MM.1S (cell line): Measurements from ENCODE around the gene MAML3.

ENCODE experiments used
- DNase-seq: peaks from one replicate; pipeline ENCODE4 v3.0.0-alpha.2; 2015
- H2AFZ ChIP-seq: fragments of 300-600 bp; sonication (generic); 2 replicates; pipeline ENCODE4 v1.6.0; 2016; ENCODE audit warnings: antibody characterized with exemption, low read length
- H3F3A ChIP-seq: fragments of 300-600 bp; sonication (generic); 2 replicates; pipeline ENCODE4 v1.6.1; 2016; ENCODE audit warnings: mild to moderate bottlenecking, antibody characterized with exemption, low read length, moderate library complexity, mixed read lengths; ENCODE audit not compliant: insufficient read depth
- H3K27ac ChIP-seq: fragments of 300-600 bp; sonication (generic); 2 replicates; pipeline ENCODE4 v1.5.1; 2016; ENCODE audit warnings: mild to moderate bottlenecking, low read length
- H3K27me3 ChIP-seq: fragments of 300-600 bp; sonication (generic); replicated peaks from 2 replicates; pipeline ENCODE4 v1.6.0; 2016; ENCODE audit warnings: low read length; ENCODE audit not compliant: insufficient read depth
- H3K36me3 ChIP-seq: fragments of 300-600 bp; sonication (generic); replicated peaks from 2 replicates; pipeline ENCODE4 v1.6.1; 2016; ENCODE audit warnings: mild to moderate bottlenecking, low read length, mixed read lengths; ENCODE audit not compliant: insufficient read depth
- H3K4me1 ChIP-seq: fragments of 300-600 bp; sonication (generic); 2 replicates; pipeline ENCODE4 v1.6.1; 2016; ENCODE audit warnings: low read length, mixed read lengths
- H3K4me2 ChIP-seq: fragments of 300-600 bp; sonication (generic); 2 replicates; pipeline ENCODE4 v1.6.0; 2016; ENCODE audit warnings: low read depth, low read length
- H3K4me3 ChIP-seq: fragments of 300-600 bp; sonication (generic); 2 replicates; pipeline ENCODE4 v1.5.1; 2016; ENCODE audit warnings: low read length, mixed read lengths
- H3K79me2 ChIP-seq: fragments of 300-600 bp; sonication (generic); 2 replicates; pipeline ENCODE4 v1.6.1; 2016; ENCODE audit warnings: mixed run types, low read length, mixed read lengths
- H3K9ac ChIP-seq: fragments of 300-600 bp; sonication (generic); 2 replicates; pipeline ENCODE4 v1.6.1; 2016; ENCODE audit warnings: low read length, mixed read lengths
- H3K9me2 ChIP-seq: fragments of 300-600 bp; sonication (generic); replicated peaks from 2 replicates; pipeline ENCODE4 v1.6.1; 2016; ENCODE audit warnings: mild to moderate bottlenecking, low read length, mixed read lengths; ENCODE audit not compliant: insufficient read depth
- H3K9me3 ChIP-seq: fragments of 300-600 bp; sonication (generic); replicated peaks from 2 replicates; pipeline ENCODE4 v1.6.1; 2016; ENCODE audit warnings: mild to moderate bottlenecking, low read length, mixed read lengths; ENCODE audit not compliant: insufficient read depth
- H4K20me1 ChIP-seq: fragments of 300-600 bp; sonication (generic); 2 replicates; pipeline ENCODE4 v1.6.1; 2016; ENCODE audit warnings: mild to moderate bottlenecking, low read length, moderate library complexity, mixed read lengths; ENCODE audit not compliant: insufficient read depth
- EZH2 ChIP-seq: fragments of 300-600 bp; sonication (generic); optimal IDR thresholded peaks from 2 replicates; pipeline ENCODE3; 2017; ENCODE audit warnings: low read depth, mild to moderate bottlenecking, antibody characterized with exemption, low read length, mixed read lengths
- EZH2phosphoT487 ChIP-seq: fragments of 300-600 bp; sonication (generic); IDR thresholded peaks from 2 replicates; pipeline ENCODE4 v1.6.1; 2018; ENCODE audit warnings: antibody characterized with exemption, low read length
- TF ChIP-seq, protein P1 (sequence below): fragments of 300-600 bp; sonication (generic); IDR thresholded peaks from 2 replicates; pipeline ENCODE4 v1.5.1; 2016; ENCODE audit warnings: antibody characterized with exemption, low read length, mixed read lengths

Gene MAML3

DNA sequence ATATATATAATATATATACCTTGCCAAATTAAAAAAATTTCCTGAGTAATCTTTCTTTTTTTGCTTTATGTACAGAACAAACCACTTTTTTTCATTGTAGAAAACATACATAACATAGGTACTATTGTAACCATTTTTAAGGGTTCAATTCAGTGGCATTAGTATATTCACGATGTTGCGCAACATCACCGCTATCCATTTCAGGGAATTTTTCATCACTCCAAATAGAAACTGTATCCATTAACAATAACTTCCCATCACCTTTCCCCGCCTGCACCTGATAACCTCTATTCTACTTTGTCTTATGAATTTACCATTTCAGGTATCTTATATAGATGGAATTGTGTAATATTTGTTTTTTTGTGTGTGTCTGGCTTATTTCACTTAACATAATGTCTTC lies 363.7 kb downstream of the MAML3 start:
- H3K9me2 ChIP-seq, result no peaks in the 10 kb centered on the region
- no peaks in the 10 kb centered on the region for H3K36me3 ChIP-seq
- TF ChIP-seq, protein P1, sequence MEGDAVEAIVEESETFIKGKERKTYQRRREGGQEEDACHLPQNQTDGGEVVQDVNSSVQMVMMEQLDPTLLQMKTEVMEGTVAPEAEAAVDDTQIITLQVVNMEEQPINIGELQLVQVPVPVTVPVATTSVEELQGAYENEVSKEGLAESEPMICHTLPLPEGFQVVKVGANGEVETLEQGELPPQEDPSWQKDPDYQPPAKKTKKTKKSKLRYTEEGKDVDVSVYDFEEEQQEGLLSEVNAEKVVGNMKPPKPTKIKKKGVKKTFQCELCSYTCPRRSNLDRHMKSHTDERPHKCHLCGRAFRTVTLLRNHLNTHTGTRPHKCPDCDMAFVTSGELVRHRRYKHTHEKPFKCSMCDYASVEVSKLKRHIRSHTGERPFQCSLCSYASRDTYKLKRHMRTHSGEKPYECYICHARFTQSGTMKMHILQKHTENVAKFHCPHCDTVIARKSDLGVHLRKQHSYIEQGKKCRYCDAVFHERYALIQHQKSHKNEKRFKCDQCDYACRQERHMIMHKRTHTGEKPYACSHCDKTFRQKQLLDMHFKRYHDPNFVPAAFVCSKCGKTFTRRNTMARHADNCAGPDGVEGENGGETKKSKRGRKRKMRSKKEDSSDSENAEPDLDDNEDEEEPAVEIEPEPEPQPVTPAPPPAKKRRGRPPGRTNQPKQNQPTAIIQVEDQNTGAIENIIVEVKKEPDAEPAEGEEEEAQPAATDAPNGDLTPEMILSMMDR, result no peak
- TF ChIP-seq EZH2, result no peak
- TF ChIP-seq EZH2phosphoT487, result no peak
- no peaks in the 10 kb centered on the region for H3K9me3 ChIP-seq
- H2AFZ ChIP-seq, result no peak overlapping the region
- H3K27ac ChIP-seq, result no peak overlapping the region
- no peak overlapping the region for H3K4me3 ChIP-seq
- H3K4me1 ChIP-seq, result no peaks in the 10 kb centered on the region
- no peak for DNase-seq
- no peak overlapping the region for H3K4me2 ChIP-seq
- H3K79me2 ChIP-seq, result no peaks in the 10 kb centered on the region
- H3F3A ChIP-seq, result no peaks in the 10 kb centered on the region
- no peaks in the 10 kb centered on the region for H3K27me3 ChIP-seq
- no peak overlapping the region for H3K9ac ChIP-seq
- no peaks in the 10 kb centered on the region for H4K20me1 ChIP-seq

DNA sequence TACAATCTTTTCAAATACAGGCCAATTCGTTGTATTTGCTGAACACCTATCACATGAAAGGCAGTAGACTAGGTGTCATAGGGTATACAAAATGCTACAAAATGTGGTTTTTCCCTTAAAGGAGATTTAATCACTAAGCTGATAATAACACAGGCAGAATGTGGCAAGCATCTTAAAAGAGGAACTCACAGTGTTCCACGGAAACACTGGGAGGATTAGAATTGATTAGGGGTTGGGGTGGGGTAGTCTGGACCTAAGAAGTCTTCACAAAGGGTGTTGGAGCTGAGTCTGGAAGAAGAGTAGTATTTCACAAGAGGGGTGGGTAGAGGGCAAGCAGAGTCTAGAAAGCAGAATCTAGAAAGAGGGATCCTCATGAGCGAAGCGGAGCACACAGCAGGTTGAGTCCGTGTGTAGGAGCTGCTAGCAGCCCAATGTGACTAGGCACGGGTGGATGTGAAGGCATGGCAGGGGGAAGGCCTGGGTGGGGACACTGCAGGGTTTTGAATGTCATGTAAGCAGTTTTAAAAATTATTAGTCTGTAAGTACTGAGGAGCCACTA lies 364.8 kb downstream of the MAML3 start:
- Histone ChIP-seq H2AFZ (no peak overlapping the region), H3K9me2 (no peaks in the 10 kb centered on the region), H3K4me3 (no peak overlapping the region), H3K79me2 (no peaks in the 10 kb centered on the region), H3K4me1 (no peaks in the 10 kb centered on the region), H3F3A (no peaks in the 10 kb centered on the region), H3K9ac (no peak overlapping the region), H3K9me3 (no peaks in the 10 kb centered on the region), H3K27ac (no peak overlapping the region), H3K36me3 (no peaks in the 10 kb centered on the region), H3K4me2 (no peak overlapping the region), H4K20me1 (no peaks in the 10 kb centered on the region), H3K27me3 (no peaks in the 10 kb centered on the region)
- TF ChIP-seq EZH2, result no peak
- no peak for DNase-seq

DNA sequence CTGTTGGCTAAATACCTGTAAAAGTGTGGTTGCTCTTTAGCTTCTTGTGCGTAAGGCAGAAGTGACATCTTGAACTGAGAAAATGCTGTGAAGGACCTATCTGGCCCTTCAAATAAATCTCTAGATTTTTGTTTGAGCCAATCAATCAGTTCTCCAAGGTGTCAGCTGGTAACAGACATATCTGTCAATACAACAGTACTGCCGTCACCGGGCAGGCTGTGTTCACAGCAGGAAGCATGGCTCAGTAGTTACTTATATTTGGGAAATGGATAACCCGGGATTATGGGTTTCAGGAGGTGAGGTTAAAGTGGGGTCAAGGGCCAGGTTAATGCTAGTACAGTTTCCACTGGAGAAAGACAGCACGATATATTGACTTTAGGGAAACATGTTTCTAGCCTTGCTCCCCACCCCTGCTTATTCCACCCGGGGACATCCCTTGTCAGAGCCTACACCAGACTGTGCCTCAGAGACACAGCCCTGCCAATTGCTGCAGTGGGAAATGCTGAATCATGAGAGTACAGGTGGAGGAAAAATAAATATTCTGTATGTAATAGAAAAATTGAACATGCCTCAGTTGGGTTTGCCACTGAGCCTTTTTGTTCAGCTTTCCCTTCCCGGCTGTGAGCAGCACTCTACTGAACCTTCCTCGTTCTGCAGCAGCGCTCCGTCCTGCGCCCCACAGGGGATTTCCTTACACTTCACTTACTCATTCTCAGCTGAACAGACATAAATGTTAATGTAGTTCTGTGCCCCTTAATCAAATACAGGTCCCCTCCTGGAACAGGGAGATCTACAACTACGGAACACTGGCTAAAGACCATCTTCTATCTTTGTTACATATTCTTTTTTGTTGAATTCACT lies 367.3 kb downstream of the MAML3 start:
- Histone ChIP-seq H3K27ac (no peak overlapping the region), H3K4me1 (no peaks in the 10 kb centered on the region), H3K36me3 (no peaks in the 10 kb centered on the region), H2AFZ (no peak overlapping the region), H3K9ac (no peak overlapping the region), H3K27me3 (no peaks in the 10 kb centered on the region), H3K9me3 (no peaks in the 10 kb centered on the region), H3K9me2 (no peaks in the 10 kb centered on the region), H3K79me2 (no peaks in the 10 kb centered on the region), H4K20me1 (no peaks in the 10 kb centered on the region), H3F3A (no peaks in the 10 kb centered on the region), H3K4me3 (no peak overlapping the region), H3K4me2 (no peak overlapping the region)
- no peak for DNase-seq
- TF ChIP-seq, protein P1, result no peak
- TF ChIP-seq EZH2, result no peak
- TF ChIP-seq EZH2phosphoT487, result no peak

DNA sequence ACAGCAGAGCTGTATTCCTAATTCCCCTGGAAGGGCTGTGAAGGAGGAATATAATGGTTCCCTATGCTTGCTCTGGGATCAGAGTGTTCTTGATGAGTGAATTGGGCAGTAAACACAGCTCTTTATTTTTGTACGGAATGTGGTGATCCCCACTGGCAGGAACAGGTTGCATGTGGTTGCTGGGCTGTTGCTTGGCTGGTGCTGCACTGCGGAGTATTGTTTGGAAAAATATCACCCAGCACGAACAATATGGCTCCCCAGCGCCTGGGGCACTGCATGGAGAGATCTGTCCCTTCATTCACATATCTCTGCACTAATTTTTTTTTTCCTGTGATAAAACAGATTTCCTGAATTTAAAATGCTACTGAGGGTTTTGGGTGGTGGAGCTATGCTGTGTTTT lies 368.6 kb downstream of the MAML3 start:
- H3F3A ChIP-seq, result no peaks in the 10 kb centered on the region
- no peak overlapping the region for H3K4me2 ChIP-seq
- H4K20me1 ChIP-seq, result no peaks in the 10 kb centered on the region
- TF ChIP-seq, protein P1, result no peak
- TF ChIP-seq EZH2 (no peak), EZH2phosphoT487 (no peak)
- H3K79me2 ChIP-seq, result no peaks in the 10 kb centered on the region
- H3K9ac ChIP-seq, result no peak overlapping the region
- DNase-seq, result no peak
- H3K4me1 ChIP-seq, result no peaks in the 10 kb centered on the region
- no peaks in the 10 kb centered on the region for H3K9me2 ChIP-seq
- no peaks in the 10 kb centered on the region for H3K36me3 ChIP-seq
- H3K9me3 ChIP-seq, result no peaks in the 10 kb centered on the region
- no peak overlapping the region for H2AFZ ChIP-seq
- no peaks in the 10 kb centered on the region for H3K27me3 ChIP-seq
- H3K27ac ChIP-seq, result no peak overlapping the region
- H3K4me3 ChIP-seq, result no peak overlapping the region
